ENCODE measurements around the gene ZFAND3.

- TF ChIP-seq CTCF (IDR thresholded peaks at IDR 0.05; ENCODE audit: insufficient read depth, low read depth, low read length) (no peak), EZH2 (IDR thresholded peaks at IDR 0.05; ENCODE audit: insufficient read depth, low read length) (no peak)
Measured at GRCh38 chr6:38175786-38176185, 356.3 kb downstream of the ZFAND3 start.

Data from astrocyte (in vitro differentiated cells and primary cell).